ENCODE data around the gene CCNY.

Gene CCNY

DNA sequence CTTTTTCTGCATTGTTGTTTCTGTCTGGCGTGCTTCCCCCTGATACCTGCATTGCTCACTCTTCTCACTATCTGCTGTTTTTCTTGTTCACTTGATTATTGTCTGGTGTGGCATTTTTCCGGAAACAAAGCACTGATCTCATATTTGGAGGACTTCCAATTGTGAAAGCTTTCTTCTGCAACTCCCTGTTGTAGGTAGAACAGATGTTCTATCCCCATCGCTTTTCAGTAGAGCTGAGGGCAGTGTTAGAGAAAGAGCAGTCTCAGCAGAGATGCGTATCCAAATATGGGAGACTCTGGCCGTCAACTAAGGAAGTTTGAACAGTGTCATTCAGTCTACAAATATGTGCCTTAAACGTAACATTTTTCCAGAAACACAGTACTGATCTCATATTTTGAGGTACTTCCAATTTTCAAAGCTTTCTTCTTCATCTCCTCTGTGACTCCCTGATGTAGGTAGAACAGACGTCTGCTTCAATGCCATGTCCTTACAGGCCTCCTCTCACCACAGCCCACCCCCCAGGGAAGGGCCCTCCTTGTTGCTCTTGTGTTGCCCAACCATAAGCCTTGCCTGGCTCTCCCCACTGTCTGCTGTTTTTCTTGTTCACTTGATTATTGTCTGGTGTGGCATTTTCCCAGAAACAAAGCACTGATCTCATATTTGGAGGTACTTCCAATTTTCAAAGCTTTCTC lies 241.8 kb downstream of the CCNY start:
- Histone ChIP-seq H3K27ac (ENCODE audit: low read depth, low read length) (no peak overlapping the region), H3K4me2 (ENCODE audit: low read length) (no peak overlapping the region), H3K79me2 (ENCODE audit: control insufficient read depth, low read length) (no peaks in the 10 kb centered on the region), H3K9me2 (replicated peaks; ENCODE audit: control insufficient read depth, low read length) (no peaks in the 10 kb centered on the region), H3K27me3 (ENCODE audit: control insufficient read depth, low read length) (no peaks in the 10 kb centered on the region), H3K4me1 (ENCODE audit: control insufficient read depth, low read length) (no peaks in the 10 kb centered on the region), H3F3A (ENCODE audit: control insufficient read depth, insufficient read depth) (no peaks in the 10 kb centered on the region), H4K20me1 (ENCODE audit: control insufficient read depth, insufficient read depth, low read depth, low read length) (no peaks in the 10 kb centered on the region), H3K36me3 (ENCODE audit: control insufficient read depth, low read length) (no peaks in the 10 kb centered on the region), H3K9me3 (ENCODE audit: control insufficient read depth, insufficient read depth, low read length) (no peaks in the 10 kb centered on the region), H3K4me3 (ENCODE audit: low read length) (no peak overlapping the region)
- TF ChIP-seq EZH2phosphoT487 (IDR thresholded peaks at IDR 0.05; ENCODE audit: borderline replicate concordance, low read length), result no peak
- TF ChIP-seq, protein P1, sequence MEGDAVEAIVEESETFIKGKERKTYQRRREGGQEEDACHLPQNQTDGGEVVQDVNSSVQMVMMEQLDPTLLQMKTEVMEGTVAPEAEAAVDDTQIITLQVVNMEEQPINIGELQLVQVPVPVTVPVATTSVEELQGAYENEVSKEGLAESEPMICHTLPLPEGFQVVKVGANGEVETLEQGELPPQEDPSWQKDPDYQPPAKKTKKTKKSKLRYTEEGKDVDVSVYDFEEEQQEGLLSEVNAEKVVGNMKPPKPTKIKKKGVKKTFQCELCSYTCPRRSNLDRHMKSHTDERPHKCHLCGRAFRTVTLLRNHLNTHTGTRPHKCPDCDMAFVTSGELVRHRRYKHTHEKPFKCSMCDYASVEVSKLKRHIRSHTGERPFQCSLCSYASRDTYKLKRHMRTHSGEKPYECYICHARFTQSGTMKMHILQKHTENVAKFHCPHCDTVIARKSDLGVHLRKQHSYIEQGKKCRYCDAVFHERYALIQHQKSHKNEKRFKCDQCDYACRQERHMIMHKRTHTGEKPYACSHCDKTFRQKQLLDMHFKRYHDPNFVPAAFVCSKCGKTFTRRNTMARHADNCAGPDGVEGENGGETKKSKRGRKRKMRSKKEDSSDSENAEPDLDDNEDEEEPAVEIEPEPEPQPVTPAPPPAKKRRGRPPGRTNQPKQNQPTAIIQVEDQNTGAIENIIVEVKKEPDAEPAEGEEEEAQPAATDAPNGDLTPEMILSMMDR (IDR thresholded peaks at IDR 0.05; ENCODE audit: low read depth, low read length, poor library complexity, severe bottlenecking), result no peak

GRCh38 chr10:35578618-35578956 lies 242.3 kb downstream of the CCNY start:
- H3K27me3 ChIP-seq (ENCODE audit: control insufficient read depth, low read length), result no peaks in the 10 kb centered on the region
- H3K36me3 ChIP-seq (ENCODE audit: control insufficient read depth, low read length), result no peaks in the 10 kb centered on the region
- H4K20me1 ChIP-seq (ENCODE audit: control insufficient read depth, insufficient read depth, low read depth, low read length), result no peaks in the 10 kb centered on the region
- H3K4me1 ChIP-seq (ENCODE audit: control insufficient read depth, low read length), result no peaks in the 10 kb centered on the region
- H3K9me2 ChIP-seq (replicated peaks; ENCODE audit: control insufficient read depth, low read length), result no peaks in the 10 kb centered on the region
- no peak for TF ChIP-seq EZH2phosphoT487 (IDR thresholded peaks at IDR 0.05; ENCODE audit: borderline replicate concordance, low read length)
- TF ChIP-seq, protein P1 (IDR thresholded peaks at IDR 0.05; ENCODE audit: low read depth, low read length, poor library complexity, severe bottlenecking), result no peak
- no peak overlapping the region for H3K27ac ChIP-seq (ENCODE audit: low read depth, low read length)
- H3F3A ChIP-seq (ENCODE audit: control insufficient read depth, insufficient read depth), result no peaks in the 10 kb centered on the region
- no peak overlapping the region for H3K4me2 ChIP-seq (ENCODE audit: low read length)
- no peaks in the 10 kb centered on the region for H3K9me3 ChIP-seq (ENCODE audit: control insufficient read depth, insufficient read depth, low read length)
- H3K79me2 ChIP-seq (ENCODE audit: control insufficient read depth, low read length), result no peaks in the 10 kb centered on the region
- no peak overlapping the region for H3K4me3 ChIP-seq (ENCODE audit: low read length)

- Histone ChIP-seq H3K4me2 (ENCODE audit: low read length) (no peak overlapping the region), H3K79me2 (ENCODE audit: control insufficient read depth, low read length) (no peaks in the 10 kb centered on the region), H3F3A (ENCODE audit: control insufficient read depth, insufficient read depth) (no peaks in the 10 kb centered on the region), H3K9me3 (ENCODE audit: control insufficient read depth, insufficient read depth, low read length) (no peaks in the 10 kb centered on the region), H3K36me3 (ENCODE audit: control insufficient read depth, low read length) (no peaks in the 10 kb centered on the region), H3K4me3 (ENCODE audit: low read length) (no peak overlapping the region), H3K27ac (ENCODE audit: low read depth, low read length) (no peak overlapping the region), H4K20me1 (ENCODE audit: control insufficient read depth, insufficient read depth, low read depth, low read length) (no peaks in the 10 kb centered on the region), H3K9me2 (replicated peaks; ENCODE audit: control insufficient read depth, low read length) (no peaks in the 10 kb centered on the region), H3K4me1 (ENCODE audit: control insufficient read depth, low read length) (no peaks in the 10 kb centered on the region), H3K27me3 (ENCODE audit: control insufficient read depth, low read length) (no peaks in the 10 kb centered on the region)
- TF ChIP-seq EZH2phosphoT487 (IDR thresholded peaks at IDR 0.05; ENCODE audit: borderline replicate concordance, low read length), result no peak
- TF ChIP-seq, protein P1 (IDR thresholded peaks at IDR 0.05; ENCODE audit: low read depth, low read length, poor library complexity, severe bottlenecking), result no peak
These were observed 242.8 kb downstream of the CCNY start for GRCh38 chr10:35579116-35579515.

Data from DOHH2 (cell line).